Large intestine (tissue), 3 donors: ENCODE data around the gene LYRM7. TPM values are rescaled to one million over a fixed set of nuclear protein-coding genes. Genes with fewer than 3 reads are reported as not detected.
"Not testable (repeated sequence)": the region's sequence is repeated elsewhere in the genome, so short reads cannot be mapped to it uniquely, and the experiment has no call there.

Experiments used
- DNase-seq, 2 donors: peaks; one replicate each; pipeline versions ENCODE4 v3.0.0 to v3.0.0-alpha.2; 2013
- H3K27ac ChIP-seq: one replicate; pipeline ENCODE4 v1.5.1; 2013; ENCODE audit warnings: low read length
- H3K27me3 ChIP-seq: 2 replicates; pipeline ENCODE4 v1.6.1; 2013; ENCODE audit warnings: low read length; ENCODE audit not compliant: control insufficient read depth, insufficient read depth
- H3K36me3 ChIP-seq: 2 replicates; pipeline ENCODE4 v1.6.1; 2013; ENCODE audit warnings: low read length; ENCODE audit not compliant: control insufficient read depth, insufficient read depth
- H3K4me1 ChIP-seq: one replicate; pipeline ENCODE4 v1.6.1; 2013; ENCODE audit warnings: low read length; ENCODE audit not compliant: control insufficient read depth, insufficient read depth
- H3K4me3 ChIP-seq: one replicate; pipeline ENCODE4 v1.5.1; 2013; ENCODE audit warnings: low read length
- H3K9me3 ChIP-seq: one replicate; pipeline ENCODE4 v1.6.1; 2013; ENCODE audit warnings: mild to moderate bottlenecking, low read depth, low read length, moderate library complexity; ENCODE audit not compliant: control insufficient read depth
- WGBS: methylation state at CpG from one replicate; pipeline ENCODE4 v1.1.5; 2013; ENCODE audit warnings: low lambda C conversion rate; ENCODE audit not compliant: insufficient coverage; 5-methylcytosine and 5-hydroxymethylcytosine counted together
- polyA plus RNA-seq: library from polyadenylated mRNA; unstranded; fragments of 120-200 nt; gene quantifications from one replicate; pipeline ENCODE4 v1.2.1, GENCODE V29; 2013

The LYRM7 gene
- polyA plus RNA-seq, 1 donor, result 11.2 TPM

DNA sequence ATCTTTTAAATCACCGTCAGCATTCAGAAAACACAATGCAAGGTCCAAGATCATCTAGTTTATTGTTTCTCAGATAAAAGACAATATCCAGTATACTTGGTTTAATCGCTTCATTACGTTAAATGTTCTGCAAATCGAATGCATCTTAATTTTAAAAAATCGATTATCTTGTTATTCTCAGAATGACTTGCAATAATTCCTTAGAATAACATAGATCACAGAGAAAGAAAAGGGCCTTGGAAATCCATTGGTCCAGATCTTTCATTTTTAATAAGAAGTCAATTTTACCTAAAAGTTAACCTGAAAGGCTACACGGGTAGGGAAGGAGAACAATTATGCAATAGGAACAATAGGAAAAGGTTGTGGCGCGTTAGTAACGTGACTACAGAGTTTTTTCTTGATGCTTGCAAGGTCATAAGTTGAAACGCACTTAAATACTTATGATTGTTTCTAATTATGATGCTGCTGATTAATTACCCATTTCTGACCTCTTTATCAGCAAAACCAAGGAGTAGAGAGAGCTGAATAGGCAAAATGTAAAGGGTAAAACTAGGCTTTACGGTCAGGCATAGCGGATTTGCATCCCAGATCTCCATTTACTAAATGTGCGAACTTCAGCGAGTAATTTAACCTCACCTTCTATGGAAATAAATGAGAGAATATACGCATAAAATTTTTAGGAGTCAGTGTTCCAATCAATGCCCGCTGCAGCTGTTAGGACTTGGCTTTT lies 769 bp upstream of the LYRM7 start:
- Histone ChIP-seq H3K27me3 (no peaks in the 10 kb centered on the region), H3K36me3 (no peaks in the 10 kb centered on the region), H3K4me3 (peak overlapping the region; percentile 64), H3K4me1 (peaks cover 8% of the 10 kb centered on the region), H3K27ac (peak overlapping the region; percentile 33), H3K9me3 (no peaks in the 10 kb centered on the region)
- peak in 1 of 2 donors; percentile 27 for DNase-seq
- 100% methylated on average over 1 of the region's 16 CpGs for WGBS

DNA sequence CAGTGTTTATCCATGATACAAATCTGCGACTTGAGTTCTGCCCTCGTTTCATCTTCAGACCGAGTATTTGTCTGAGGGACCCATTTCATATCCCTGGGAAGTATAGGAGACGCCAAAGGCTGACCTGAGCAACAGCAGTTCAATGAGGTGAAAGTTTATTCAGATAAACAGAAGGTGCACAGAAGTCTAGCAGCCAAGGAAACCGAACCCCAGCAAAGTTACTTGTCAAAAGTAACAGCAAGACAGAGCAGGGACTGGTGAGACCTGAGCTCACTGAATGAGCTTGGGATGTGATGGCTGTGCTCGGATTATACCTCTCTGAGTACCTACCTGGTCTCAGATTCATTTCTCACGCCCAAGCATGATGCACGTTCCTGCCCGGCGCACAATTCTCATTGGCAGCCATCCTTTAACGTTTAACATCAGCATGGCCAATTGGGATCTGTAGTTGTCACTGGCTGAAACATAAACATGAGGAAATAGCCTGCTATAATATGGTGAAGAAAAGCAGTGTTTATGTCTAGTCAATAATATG lies 599 bp downstream of the LYRM7 start:
- no CpG with 5 or more reads among the region's 11 CpGs for WGBS
- DNase-seq, result no peak
- no peaks in the 10 kb centered on the region for H3K27me3 ChIP-seq

DNA sequence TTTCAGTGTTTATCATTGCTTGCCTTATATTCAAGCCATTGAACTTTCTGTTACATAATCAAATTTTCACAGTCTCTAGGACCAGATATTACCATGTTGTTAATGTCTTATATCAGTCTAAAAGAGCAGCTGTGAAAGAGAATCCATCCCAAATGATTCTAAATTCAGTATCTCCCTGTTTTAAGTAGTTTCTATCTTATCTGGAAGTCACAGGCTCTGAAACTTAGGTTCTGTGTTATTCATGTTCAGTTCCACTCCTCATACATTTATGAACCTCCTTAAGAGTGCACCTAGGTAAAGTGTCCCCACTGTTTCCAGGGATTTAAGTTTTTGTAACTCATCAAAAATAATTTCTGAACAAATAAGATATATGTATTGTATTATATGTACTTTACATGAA lies 9.7 kb downstream of the LYRM7 start:
- no peaks in the 10 kb centered on the region for H3K9me3 ChIP-seq

More for the DNA sequence above, 599 bp downstream of the LYRM7 start:
- H3K36me3 ChIP-seq, result no peaks in the 10 kb centered on the region
- peaks cover 8% of the 10 kb centered on the region for H3K4me1 ChIP-seq
- peak overlapping the region; percentile 64 for H3K4me3 ChIP-seq
- H3K27ac ChIP-seq, result peak overlapping the region; percentile 50
- H3K9me3 ChIP-seq, result no peaks in the 10 kb centered on the region

DNA sequence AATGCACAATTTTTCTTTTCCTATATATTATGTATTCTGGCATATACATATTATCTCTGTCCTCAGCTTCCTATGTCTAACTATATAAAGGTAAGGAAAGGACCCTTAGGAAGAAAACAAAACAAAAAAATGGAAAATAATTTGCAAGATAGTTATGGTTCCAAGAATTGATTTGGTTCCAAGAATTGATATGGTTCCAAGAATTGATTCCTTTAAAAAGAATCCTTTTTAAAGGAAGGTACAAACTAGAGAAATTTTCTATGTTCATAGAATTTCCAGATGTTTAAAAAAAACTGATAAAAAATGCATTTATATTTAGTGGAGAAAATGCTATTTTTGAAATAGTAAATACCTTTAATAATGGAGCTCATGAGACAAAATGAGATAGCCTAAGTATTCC lies 12.1 kb downstream of the LYRM7 start:
- Histone ChIP-seq H3K36me3 (peaks cover 4% of the 10 kb centered on the region), H3K9me3 (no peaks in the 10 kb centered on the region), H3K4me1 (no peaks in the 10 kb centered on the region), H3K27me3 (no peaks in the 10 kb centered on the region), H3K4me3 (no peak overlapping the region), H3K27ac (no peak overlapping the region)
- no peak for DNase-seq

More for the DNA sequence above, 9.7 kb downstream of the LYRM7 start:
- DNase-seq, result no peak
- H3K4me3 ChIP-seq, result no peak overlapping the region
- H3K36me3 ChIP-seq, result peaks cover 4% of the 10 kb centered on the region
- H3K27me3 ChIP-seq, result no peaks in the 10 kb centered on the region
- H3K27ac ChIP-seq, result no peak overlapping the region
- no peaks in the 10 kb centered on the region for H3K4me1 ChIP-seq

DNA sequence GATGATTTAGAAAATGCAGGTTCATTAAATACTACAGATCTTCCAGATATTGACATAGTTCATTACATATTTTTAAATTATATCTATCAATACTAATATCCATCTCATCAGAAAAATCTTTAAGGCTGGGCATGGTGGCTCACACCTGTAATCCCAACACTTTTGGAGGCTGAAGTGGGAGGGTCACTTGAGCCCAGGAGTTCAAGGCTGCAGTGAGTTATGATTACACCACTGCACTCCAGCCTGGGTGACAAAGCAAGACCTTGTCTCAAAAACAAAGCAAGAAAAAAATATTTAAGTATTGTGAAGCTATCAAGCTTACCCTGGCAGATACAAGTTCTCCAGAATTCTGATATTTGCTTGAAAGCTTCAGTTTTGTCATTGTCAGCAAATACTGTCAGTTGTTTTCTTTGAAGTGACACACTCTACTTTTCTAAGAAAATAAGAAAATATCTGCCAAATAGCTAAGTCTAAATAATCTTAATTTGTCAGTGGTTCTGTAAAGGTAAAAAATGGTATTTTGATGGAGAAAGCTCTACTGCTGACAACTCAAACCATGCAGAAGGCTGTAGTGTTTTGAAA lies 14.9 kb downstream of the LYRM7 start:
- no peaks in the 10 kb centered on the region for H3K9me3 ChIP-seq
- DNase-seq, result no peak
- no peak overlapping the region for H3K27ac ChIP-seq
- H3K36me3 ChIP-seq, result peaks cover 4% of the 10 kb centered on the region
- H3K4me1 ChIP-seq, result no peaks in the 10 kb centered on the region
- no peaks in the 10 kb centered on the region for H3K27me3 ChIP-seq
- no peak overlapping the region for H3K4me3 ChIP-seq

DNA sequence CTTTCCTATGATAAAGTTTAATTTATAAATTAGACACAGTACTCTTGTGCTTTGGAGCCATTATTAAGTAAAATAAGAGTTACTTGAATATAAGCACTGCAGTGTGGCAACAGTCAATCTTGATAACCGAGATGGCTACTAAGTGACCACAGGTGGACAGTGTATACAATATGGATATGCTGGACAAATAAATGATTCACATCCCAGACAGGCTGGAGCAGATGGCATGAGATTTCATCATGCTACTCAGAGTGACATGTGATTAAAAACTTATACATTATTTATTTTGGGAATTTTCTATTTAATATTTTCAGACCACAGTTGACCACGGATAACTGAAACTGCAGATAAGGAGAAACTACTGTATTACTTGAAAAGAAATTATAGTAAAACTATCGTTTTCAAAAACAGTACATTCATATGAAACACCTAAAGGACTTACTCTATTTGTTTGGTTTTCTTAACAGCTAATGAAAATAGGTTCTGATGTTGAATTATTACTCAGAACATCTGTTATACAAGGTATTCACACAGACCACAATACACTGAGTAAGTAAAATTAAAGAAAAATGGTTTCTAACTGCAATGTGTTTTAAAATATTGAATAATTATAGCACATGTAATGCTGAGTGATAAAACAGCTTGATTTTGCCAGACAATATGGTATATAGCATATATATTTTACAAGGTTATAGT lies 16.0 kb downstream of the LYRM7 start:
- Histone ChIP-seq H3K27ac (no peak overlapping the region), H3K36me3 (peaks cover 4% of the 10 kb centered on the region), H3K4me3 (no peak overlapping the region), H3K4me1 (no peaks in the 10 kb centered on the region), H3K27me3 (no peaks in the 10 kb centered on the region), H3K9me3 (no peaks in the 10 kb centered on the region)
- 100% methylated on average over 1 of the region's 3 CpGs for WGBS
- DNase-seq, result no peak

DNA sequence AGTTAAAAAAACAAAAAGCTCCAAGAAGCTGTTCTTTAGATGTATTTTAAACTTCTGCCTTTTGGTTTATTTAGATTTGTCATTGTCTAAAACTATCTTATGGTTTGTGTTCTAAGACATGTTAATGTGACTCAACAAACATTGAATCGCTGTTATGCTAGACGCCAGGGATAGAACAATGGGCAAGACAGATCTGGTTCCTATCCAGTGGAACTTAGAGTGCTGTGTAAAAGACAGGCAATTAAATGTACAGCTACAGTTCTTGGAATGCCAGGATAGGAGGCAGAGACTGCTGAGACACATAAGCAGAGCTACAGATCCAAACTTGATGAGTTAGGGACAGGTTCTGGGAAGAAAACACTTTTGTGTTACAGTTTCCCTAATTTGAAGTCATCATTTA lies 22.4 kb downstream of the LYRM7 start:
- Histone ChIP-seq H3K27me3 (no peaks in the 10 kb centered on the region), H3K27ac (no peak overlapping the region), H3K36me3 (no peaks in the 10 kb centered on the region), H3K4me1 (no peaks in the 10 kb centered on the region), H3K9me3 (no peaks in the 10 kb centered on the region), H3K4me3 (no peak overlapping the region)
- DNase-seq, result no peak
- no CpG with 5 or more reads among the region's 2 CpGs for WGBS

DNA sequence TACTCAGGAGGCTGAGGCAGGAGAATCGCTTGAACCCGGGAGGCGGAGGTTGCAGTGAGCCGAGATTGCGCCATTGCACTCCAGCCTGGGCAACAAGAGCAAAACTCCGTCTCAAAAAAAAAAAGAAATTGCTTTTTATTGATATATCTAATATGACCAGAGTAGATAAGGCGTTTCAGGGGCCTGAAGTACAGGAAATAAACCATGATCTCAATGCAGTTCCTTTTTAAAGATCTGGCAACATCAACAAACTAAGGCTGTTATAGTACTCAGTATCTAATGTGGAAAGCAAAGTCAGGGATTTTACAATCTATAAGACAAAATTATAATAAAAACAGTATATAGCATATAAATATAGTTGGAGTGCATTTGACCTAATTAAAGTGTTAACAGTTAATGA lies 23.2 kb downstream of the LYRM7 start:
- 60% methylated on average over 1 of the region's 7 CpGs for WGBS
- not testable (repeated sequence) for H3K4me3 ChIP-seq, H3K27me3 ChIP-seq, DNase-seq, H3K9me3 ChIP-seq, H3K4me1 ChIP-seq, H3K27ac ChIP-seq, H3K36me3 ChIP-seq

DNA sequence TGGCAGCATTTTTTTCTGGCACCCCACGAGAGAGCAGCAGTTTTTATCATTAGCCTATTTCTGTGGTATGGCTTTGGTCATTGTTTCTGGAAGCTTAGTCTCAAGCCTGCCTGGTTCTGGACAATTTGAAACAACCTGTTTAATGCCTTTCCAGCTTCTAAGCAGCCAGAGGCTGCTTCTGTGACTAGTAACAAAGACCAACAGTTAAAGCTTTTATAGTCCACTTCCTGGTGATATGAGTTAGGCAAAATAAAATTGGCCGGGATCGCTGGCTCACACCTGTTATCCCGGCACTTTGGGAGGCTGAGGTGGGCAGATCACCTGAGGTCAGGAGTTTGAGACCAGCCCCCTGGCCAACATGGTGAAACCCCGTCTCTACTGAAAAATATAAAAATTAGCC lies 24.0 kb downstream of the LYRM7 start:
- H3K4me1 ChIP-seq, result no peaks in the 10 kb centered on the region
- H3K27ac ChIP-seq, result no peak overlapping the region
- no peaks in the 10 kb centered on the region for H3K27me3 ChIP-seq
- no peak overlapping the region for H3K4me3 ChIP-seq
- H3K36me3 ChIP-seq, result no peaks in the 10 kb centered on the region
- H3K9me3 ChIP-seq, result no peaks in the 10 kb centered on the region
- DNase-seq, result no peak
- no CpG with 5 or more reads among the region's 5 CpGs for WGBS

DNA sequence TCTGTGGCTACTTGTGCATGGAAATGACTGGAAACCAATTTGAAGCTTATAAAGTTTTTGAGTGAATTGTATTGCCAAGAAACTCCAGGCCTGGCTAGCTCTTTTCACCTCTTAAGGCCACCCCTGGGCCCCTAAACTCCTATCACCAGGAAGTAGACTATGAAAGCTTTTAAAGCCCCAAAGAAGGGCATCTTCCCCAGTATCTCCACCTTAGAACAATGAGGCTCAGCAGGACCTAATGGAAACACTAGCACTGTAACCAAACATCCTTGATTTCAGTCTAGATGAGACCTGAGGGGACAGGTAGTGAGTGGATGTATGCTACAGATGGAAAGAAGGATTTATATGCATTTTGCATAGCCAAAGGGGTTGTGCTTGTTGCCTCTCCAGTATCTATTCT lies 25.0 kb downstream of the LYRM7 start:
- Histone ChIP-seq H3K27ac (no peak overlapping the region), H3K27me3 (no peaks in the 10 kb centered on the region), H3K4me1 (no peaks in the 10 kb centered on the region), H3K4me3 (no peak overlapping the region), H3K36me3 (no peaks in the 10 kb centered on the region), H3K9me3 (no peaks in the 10 kb centered on the region)
- DNase-seq, result no peak
